ENCODE data around the gene PTPRD.

The PTPRD gene

DNA sequence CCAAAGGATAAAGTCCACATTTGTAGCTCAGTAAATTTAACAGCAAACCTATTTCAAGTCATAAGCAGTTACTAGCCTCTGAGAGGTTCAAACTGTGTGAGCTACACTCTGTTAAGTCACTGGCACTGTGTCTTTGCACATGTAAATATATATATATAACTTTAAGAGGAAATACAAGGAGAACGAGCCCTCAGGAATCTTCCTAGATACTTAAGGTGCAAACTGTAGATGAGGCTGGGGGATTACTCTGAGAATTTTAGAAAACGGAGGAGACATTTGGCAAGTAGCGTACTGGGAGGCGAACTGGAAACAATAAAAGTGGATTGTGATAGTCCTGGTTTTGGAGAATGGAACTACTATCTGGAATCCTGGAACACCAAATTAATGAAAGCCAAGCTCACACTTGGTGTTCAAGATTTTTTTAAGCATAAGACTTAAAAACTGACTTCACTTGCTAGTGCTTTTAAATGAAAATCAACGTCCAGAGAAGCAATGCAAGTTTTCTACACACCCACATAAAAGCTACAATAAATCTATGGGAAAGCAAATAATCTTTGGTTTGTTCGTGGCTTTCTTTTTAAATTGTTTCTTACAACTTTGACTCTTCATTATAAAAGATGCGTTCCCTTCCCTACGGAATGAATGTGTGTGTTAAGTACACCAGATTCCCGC is 1756.3 kb downstream of the PTPRD start:
- DNase-seq (ENCODE audit: low read depth), result no peak

GRCh38 chr9:8855046-8855445 is 1757.8 kb downstream of the PTPRD start:
- H3K4me3 ChIP-seq (ENCODE audit: low read depth, low read length), result no peak overlapping the region
- no peak for TF ChIP-seq CTCF (IDR thresholded peaks at IDR 0.05; ENCODE audit: insufficient read depth, low read depth, low read length, missing control alignments)
- no peak for DNase-seq (ENCODE audit: low read depth)

More for the DNA sequence above, 1756.3 kb downstream of the PTPRD start:
- TF ChIP-seq CTCF (IDR thresholded peaks at IDR 0.05; ENCODE audit: insufficient read depth, low read depth, low read length, missing control alignments), result no peak
- H3K4me3 ChIP-seq (ENCODE audit: low read depth, low read length), result no peak overlapping the region

GRCh38 chr9:8852301-8852864 is 1760.4 kb downstream of the PTPRD start:
- no peak for TF ChIP-seq CTCF (IDR thresholded peaks at IDR 0.05; ENCODE audit: insufficient read depth, low read depth, low read length, missing control alignments)
- H3K4me3 ChIP-seq (ENCODE audit: low read depth, low read length), result no peak overlapping the region
- no peak for DNase-seq (ENCODE audit: low read depth)

DNA sequence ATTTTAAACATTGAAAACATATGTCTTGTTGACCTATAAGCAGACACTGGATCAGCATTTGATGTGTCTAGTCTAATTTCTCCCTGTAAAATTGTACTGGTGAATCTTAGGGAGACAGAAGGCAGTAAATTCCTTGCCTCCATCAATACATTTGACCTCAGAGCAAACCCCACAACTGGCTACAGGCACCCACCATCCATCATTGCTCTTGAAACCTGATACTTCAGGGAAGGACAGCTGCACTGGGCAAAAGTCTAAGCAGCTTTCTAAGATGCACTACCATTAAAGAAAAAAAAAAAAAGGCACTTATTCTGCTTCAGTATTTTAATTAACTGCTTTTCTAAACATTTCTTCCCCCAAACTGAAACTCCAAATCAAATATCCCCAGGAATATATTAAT is 1761.9 kb downstream of the PTPRD start:
- DNase-seq (ENCODE audit: low read depth), result no peak
- TF ChIP-seq CTCF (IDR thresholded peaks at IDR 0.05; ENCODE audit: insufficient read depth, low read depth, low read length, missing control alignments), result no peak
- no peak overlapping the region for H3K4me3 ChIP-seq (ENCODE audit: low read depth, low read length)

DNA sequence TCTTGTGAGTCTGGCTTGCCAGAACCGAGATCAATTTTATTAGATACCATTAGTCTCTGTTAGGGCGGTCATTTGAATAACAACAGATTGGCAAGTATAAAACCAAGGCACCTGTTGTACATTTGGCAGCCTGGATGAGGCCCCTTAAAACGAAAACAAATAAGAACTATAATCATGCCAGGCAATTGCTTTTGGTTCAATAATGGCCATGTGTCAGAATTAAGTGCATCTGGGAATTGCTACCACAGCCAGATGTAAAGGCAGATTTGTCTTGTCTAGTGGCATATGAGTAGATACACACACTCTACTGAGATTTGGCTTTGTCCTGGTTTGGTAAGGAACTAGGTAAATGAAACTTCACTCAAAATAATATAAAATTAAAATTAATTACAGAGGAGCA is 1767.0 kb downstream of the PTPRD start:
- H3K4me3 ChIP-seq (ENCODE audit: low read depth, low read length), result no peak overlapping the region
- no peak for DNase-seq (ENCODE audit: low read depth)
- TF ChIP-seq CTCF (IDR thresholded peaks at IDR 0.05; ENCODE audit: insufficient read depth, low read depth, low read length, missing control alignments), result no peak

DNA sequence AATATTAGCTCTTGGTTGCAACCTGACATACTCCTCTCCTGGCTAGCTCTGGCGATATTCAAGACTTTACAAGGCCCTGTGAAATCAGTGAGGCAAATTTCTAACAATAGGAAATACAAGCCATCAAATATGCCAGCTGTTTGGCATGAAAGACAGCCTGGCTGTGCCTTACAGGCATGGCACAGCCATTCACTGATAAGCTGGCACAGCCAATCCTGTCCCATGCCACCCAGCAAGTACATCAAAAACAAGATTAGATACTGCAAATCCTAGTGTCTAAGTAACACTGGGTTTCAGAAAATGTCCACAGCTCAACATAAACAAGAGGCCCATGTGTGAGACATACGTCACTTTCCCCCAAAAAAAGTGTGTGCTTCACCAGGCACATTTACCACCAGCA is 1767.4 kb downstream of the PTPRD start:
- DNase-seq (ENCODE audit: low read depth), result no peak
- no peak for TF ChIP-seq CTCF (IDR thresholded peaks at IDR 0.05; ENCODE audit: insufficient read depth, low read depth, low read length, missing control alignments)
- H3K4me3 ChIP-seq (ENCODE audit: low read depth, low read length), result no peak overlapping the region

DNA sequence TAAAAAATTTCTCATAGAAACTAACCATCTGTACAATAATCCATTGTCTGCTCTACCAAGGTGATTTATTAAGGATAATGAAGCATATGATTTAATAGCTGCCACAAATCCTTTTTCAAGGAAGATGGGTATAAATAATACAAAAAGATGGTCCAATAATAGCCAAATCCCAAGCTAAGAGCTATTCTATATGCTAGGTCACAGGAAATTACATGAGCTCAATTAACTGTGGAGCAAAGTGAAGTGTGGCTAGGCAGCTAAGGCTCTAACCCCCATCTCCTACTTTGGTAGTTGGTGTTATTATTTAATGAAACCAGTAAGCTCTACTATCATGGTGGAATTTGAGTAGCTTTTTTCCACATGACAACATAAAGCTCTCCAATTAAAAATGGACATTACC is 1768.3 kb downstream of the PTPRD start:
- no peak overlapping the region for H3K4me3 ChIP-seq (ENCODE audit: low read depth, low read length)
- no peak for TF ChIP-seq CTCF (IDR thresholded peaks at IDR 0.05; ENCODE audit: insufficient read depth, low read depth, low read length, missing control alignments)
- no peak for DNase-seq (ENCODE audit: low read depth)
